ENCODE measurements around the gene COQ5. TPM values are rescaled to one million over a fixed set of nuclear protein-coding genes. Genes with fewer than 3 reads are reported as not detected.

Gene COQ5
- total RNA-seq, 1 experiment from 2014 or later = 35.1 TPM

DNA sequence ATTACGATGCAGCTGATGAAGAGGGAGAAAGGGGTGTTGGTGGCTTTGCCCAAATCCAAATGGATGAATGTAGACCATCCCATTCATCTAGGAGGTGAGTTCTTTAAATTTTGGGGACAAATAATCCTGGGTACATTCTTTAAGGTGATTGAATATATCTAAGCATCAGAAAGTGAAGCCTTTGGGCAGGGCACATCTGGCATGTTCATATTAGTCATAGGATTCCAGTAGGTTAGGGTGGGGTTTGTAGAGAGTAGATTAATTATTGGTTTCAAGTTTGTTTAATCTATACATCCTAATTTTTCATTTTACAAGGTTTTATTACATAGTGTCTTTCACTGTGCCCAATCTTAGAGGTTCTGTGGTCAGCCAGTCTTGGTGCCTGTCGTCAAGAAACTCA is 28.6 kb upstream of the COQ5 start (continued):
- TF ChIP-seq, protein P1, sequence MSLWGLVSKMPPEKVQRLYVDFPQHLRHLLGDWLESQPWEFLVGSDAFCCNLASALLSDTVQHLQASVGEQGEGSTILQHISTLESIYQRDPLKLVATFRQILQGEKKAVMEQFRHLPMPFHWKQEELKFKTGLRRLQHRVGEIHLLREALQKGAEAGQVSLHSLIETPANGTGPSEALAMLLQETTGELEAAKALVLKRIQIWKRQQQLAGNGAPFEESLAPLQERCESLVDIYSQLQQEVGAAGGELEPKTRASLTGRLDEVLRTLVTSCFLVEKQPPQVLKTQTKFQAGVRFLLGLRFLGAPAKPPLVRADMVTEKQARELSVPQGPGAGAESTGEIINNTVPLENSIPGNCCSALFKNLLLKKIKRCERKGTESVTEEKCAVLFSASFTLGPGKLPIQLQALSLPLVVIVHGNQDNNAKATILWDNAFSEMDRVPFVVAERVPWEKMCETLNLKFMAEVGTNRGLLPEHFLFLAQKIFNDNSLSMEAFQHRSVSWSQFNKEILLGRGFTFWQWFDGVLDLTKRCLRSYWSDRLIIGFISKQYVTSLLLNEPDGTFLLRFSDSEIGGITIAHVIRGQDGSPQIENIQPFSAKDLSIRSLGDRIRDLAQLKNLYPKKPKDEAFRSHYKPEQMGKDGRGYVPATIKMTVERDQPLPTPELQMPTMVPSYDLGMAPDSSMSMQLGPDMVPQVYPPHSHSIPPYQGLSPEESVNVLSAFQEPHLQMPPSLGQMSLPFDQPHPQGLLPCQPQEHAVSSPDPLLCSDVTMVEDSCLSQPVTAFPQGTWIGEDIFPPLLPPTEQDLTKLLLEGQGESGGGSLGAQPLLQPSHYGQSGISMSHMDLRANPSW (CRISPR knock-in tag; conservative IDR thresholded peaks at IDR 0.05; ENCODE audit: low read depth) = no peak
- TF ChIP-seq RELA (CRISPR knock-in tag; IDR thresholded peaks at IDR 0.05; ENCODE audit: borderline replicate concordance) (no peak), CREB1 (CRISPR knock-in tag; IDR thresholded peaks at IDR 0.05) (no peak), ATF1 (CRISPR knock-in tag; IDR thresholded peaks at IDR 0.05) (no peak), SMAD4 (CRISPR knock-in tag; IDR thresholded peaks at IDR 0.05) (no peak), PRRX2 (CRISPR knock-in tag; IDR thresholded peaks at IDR 0.05) (no peak)
- TF ChIP-seq, protein P2, sequence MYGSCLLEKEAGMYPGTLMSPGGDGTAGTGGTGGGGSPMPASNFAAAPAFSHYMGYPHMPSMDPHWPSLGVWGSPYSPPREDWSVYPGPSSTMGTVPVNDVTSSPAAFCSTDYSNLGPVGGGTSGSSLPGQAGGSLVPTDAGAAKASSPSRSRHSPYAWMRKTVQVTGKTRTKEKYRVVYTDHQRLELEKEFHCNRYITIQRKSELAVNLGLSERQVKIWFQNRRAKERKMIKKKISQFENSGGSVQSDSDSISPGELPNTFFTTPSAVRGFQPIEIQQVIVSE (CRISPR knock-in tag; IDR thresholded peaks at IDR 0.05; ENCODE audit: borderline replicate concordance) = no peak
- TF ChIP-seq, protein P3, sequence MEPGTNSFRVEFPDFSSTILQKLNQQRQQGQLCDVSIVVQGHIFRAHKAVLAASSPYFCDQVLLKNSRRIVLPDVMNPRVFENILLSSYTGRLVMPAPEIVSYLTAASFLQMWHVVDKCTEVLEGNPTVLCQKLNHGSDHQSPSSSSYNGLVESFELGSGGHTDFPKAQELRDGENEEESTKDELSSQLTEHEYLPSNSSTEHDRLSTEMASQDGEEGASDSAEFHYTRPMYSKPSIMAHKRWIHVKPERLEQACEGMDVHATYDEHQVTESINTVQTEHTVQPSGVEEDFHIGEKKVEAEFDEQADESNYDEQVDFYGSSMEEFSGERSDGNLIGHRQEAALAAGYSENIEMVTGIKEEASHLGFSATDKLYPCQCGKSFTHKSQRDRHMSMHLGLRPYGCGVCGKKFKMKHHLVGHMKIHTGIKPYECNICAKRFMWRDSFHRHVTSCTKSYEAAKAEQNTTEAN (CRISPR knock-in tag; IDR thresholded peaks at IDR 0.05) = no peak
- TF ChIP-seq, protein P4, sequence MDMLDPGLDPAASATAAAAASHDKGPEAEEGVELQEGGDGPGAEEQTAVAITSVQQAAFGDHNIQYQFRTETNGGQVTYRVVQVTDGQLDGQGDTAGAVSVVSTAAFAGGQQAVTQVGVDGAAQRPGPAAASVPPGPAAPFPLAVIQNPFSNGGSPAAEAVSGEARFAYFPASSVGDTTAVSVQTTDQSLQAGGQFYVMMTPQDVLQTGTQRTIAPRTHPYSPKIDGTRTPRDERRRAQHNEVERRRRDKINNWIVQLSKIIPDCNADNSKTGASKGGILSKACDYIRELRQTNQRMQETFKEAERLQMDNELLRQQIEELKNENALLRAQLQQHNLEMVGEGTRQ (CRISPR knock-in tag; IDR thresholded peaks at IDR 0.05) = no peak

DNA sequence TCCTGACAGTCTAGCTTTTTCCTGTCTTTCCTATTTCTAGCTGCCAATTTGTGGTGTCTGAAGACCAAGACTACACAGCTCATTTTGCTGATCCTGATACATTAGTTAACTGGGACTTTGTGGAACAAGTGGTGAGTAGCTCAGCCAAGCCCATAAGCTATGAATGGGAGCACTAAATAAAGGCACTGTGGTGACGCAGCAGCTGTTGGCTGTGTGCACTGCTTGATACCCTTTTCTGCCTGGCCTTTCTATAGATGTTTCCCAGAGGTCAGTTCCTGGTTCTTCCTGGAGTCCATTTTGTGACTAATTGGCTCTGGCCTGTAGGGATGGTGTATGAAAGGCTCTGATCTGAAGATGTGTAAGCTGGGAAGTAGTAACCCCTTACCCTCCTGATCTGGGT is 25.7 kb upstream of the COQ5 start:
- Mint-ChIP-seq H3K27ac (no peak overlapping the region), H3K27me3 (ENCODE audit: low read depth) (no peaks in the 10 kb centered on the region), H3K4me3 (no peak overlapping the region), H3K36me3 (peaks cover 33% of the 10 kb centered on the region), H3K4me1 (no peaks in the 10 kb centered on the region), H3K9me3 (no peaks in the 10 kb centered on the region)
- CTCF ChIA-PET = no interaction called here
- TF ChIP-seq SP1 (CRISPR knock-in tag; conservative IDR thresholded peaks at IDR 0.05) = no peak
- no peak for TF ChIP-seq SOX15 (CRISPR knock-in tag; IDR thresholded peaks at IDR 0.05)
- no peak for DNase-seq (ENCODE audit: low spot score)
- POLR2A ChIA-PET = no interaction called here
- no peak for ATAC-seq

DNA sequence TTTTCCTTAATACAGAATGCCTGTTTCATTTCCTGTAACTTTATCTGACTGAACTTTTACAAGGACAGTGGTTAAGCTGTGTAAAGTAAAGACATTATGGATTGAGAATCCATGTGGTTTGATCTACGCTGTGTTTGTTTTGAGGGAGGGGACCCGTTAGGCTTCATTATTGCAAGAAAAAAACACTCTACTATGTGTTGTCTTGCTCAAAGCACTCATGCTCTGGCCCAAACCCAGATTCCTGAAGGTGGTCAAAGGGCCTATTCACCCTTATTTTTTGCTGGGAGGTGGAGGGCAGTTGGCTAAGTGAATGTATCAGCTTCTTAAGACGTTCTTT is 17.1 kb upstream of the COQ5 start:
- Mint-ChIP-seq H3K27ac (peak overlapping the region; percentile 71), H3K9me3 (no peaks in the 10 kb centered on the region), H3K4me1 (no peaks in the 10 kb centered on the region), H3K36me3 (peaks cover 8% of the 10 kb centered on the region), H3K27me3 (ENCODE audit: low read depth) (no peaks in the 10 kb centered on the region), H3K4me3 (no peak overlapping the region)
- ATAC-seq (no peak), DNase-seq (ENCODE audit: low spot score) (no peak)
- ChIA-PET CTCF (interaction anchor here (0.9 kb wide), 1 partner anchor 41 kb away, joined by 3 read pairs; no protein-coding TSS in a partner anchor), POLR2A (no interaction called here)
- TF ChIP-seq, protein P4 (CRISPR knock-in tag; IDR thresholded peaks at IDR 0.05) = no peak
- TF ChIP-seq TEAD4 (CRISPR knock-in tag; IDR thresholded peaks at IDR 0.05) = no peak
- TF ChIP-seq, protein P5, sequence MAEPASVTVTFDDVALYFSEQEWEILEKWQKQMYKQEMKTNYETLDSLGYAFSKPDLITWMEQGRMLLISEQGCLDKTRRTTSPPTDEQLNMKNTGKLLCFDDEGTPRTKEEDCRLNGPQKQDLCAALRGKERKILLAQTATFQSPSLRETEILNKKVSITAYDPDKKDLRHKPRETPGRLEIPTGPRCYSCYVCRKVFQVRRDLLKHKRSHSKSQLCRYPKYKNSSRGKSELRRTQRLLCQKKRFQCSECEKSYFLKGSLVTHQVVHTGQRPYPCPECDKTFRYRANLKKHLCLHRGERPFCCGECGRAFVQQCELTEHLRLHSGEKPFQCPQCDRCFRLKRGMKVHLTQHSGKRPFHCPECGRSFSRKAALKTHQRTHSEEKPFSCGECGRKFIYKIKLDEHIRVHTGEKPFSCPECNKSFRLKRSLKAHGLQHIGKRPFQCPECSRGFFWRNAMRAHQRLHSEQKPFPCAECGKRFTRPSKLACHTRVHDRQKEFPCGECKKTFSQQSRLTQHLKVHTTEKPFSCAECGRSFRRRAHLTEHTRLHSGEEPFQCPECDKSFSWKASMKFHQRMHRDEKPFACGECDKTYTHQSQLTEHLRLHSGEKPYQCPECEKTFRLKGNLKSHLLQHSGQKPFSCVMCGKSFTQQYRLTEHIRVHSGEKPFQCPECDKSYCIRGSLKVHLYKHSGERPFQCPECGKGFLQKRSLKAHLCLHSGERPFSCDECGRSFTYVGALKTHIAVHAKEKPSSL (CRISPR knock-in tag; conservative IDR thresholded peaks at IDR 0.05) = no peak
- TF ChIP-seq, protein P6, sequence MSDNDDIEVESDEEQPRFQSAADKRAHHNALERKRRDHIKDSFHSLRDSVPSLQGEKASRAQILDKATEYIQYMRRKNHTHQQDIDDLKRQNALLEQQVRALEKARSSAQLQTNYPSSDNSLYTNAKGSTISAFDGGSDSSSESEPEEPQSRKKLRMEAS (CRISPR knock-in tag; IDR thresholded peaks at IDR 0.05) = no peak
